HUDEP-2 (cell line): Measurements from ENCODE around the gene CFC1B.
"Not testable (repeated sequence)": the region's sequence is repeated elsewhere in the genome, so short reads cannot be mapped to it uniquely, and the experiment has no call there.

ENCODE experiments used
- DNase-seq, 76 experiments: peaks; one replicate each; lab custom pipeline; 2025; ENCODE audit not compliant: unreplicated experiment in 76 of 76; lab: John Stamatoyannopoulos, UW

The CFC1B gene

DNA sequence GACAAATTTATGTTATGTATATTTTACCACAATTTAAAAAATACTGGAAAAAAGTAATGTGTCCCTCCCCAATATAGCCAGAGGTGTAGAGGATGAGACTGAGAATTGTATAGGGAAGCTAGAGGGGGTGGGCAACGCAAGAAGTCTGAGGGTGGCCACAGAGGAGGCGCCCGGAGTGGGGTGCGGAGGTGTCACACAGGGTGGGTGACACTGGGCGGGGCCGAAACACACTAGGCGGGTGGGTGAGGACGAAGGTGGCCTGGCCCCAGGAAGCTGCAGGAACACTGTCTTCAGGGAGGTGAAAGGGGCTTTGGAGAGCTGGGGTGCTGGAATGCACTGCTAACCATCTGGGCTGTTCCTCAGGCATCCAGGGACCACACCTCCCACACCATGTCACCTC, 35.4 kb downstream of the CFC1B start:
- not testable (repeated sequence) for DNase-seq

- not testable (repeated sequence) for DNase-seq
These were observed 45.1 kb downstream of the CFC1B start for GRCh38 chr2:130566165-130566564.

GRCh38 chr2:130571929-130572328, 50.9 kb downstream of the CFC1B start:
- DNase-seq = not testable (repeated sequence)

DNA sequence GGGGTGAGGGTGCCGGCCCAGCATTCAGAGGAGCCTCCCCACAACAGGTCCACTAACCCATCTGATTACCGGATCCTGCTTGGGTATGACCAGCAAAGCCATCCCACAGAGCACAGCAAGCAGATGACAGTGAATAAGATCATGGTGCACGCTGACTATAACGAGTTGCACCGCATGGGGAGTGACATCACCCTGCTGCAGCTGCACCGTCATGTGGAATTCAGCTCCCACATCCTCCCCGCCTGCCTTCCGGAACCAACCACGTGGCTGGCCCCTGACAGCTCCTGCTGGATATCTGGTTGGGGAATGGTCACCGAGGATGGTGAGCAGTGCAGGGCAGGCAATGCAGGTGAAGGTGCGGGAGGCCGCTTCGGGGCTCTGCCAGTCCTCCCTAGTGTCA, 53.2 kb downstream of the CFC1B start:
- not testable (repeated sequence) for DNase-seq

DNA sequence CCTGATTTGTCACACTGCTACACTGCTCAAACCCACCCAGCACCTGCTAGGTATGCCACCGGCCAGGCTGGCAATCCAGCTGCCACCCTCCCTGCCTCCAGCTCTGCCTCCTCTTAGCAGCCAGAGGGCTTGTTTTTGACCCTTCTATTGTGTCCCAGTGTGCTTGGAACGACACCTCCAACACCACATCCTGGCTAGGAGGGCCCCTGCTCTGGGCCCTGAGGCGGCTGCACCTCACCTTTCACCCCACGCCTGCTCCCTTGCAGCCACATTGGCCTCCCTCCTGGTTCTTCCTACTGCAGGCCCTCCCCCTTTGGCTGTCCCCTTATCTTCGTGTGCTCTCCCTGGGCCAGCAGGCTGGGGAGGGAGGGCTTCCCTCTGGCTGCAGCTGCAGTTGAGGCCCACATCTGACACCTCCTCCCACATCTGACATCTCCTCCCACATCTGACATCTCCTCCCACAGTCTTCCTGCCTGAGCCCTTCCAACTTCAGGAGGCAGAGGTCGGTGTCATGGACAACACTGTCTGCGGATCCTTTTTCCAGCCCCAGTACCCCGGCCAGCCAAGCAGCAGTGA, 55.3 kb downstream of the CFC1B start:
- DNase-seq = not testable (repeated sequence)

GRCh38 chr2:130577559-130577958, 56.5 kb downstream of the CFC1B start:
- not testable (repeated sequence) for DNase-seq
